ENCODE data around the gene UBE2Z. TPM values are rescaled to one million over a fixed set of nuclear protein-coding genes. Genes with fewer than 3 reads are reported as not detected.
A peak's percentile ranks its signal among the peaks of the same experiment; 100 is the strongest.

Gene UBE2Z
- total RNA-seq, 2 donors from 2014 or later: 28.3 to 47.1 TPM

DNA sequence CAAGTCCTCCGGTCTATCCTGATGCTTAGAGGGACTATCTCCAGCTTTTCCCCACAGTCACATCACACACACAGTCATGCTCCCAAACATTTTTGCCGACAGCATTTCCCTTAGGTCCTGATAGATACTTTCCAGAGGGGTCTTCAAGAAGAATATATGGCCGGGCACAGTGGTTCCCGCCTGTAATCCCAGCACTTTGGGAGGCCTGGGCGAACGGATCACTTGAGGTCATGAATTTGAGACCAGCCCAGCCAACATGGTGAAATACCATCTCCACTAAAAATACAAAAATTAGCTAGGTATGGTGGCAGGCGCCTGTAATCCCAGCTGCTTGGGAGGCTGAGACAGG, 64.5 kb downstream of the UBE2Z start:
- DNase-seq (no peak), ATAC-seq (no peak)
- Histone ChIP-seq H3K27me3 (peaks cover 0 to 4% of the 10 kb centered on the region in 2 donors), H3K36me3 (replicated peaks in 1 of 2; ENCODE audit: insufficient read depth in 1 of 2, low read depth in 2 of 2) (no peaks in the 10 kb centered on the region), H3K27ac (no peak overlapping the region), H3K4me1 (no peaks in the 10 kb centered on the region), H3K4me3 (no peak overlapping the region), H3K9me3 (no peaks in the 10 kb centered on the region)
- WGBS, 2 donors: 54 to 65% methylated on average over 7 of the region's 7 CpGs
- TF ChIP-seq, protein P1, sequence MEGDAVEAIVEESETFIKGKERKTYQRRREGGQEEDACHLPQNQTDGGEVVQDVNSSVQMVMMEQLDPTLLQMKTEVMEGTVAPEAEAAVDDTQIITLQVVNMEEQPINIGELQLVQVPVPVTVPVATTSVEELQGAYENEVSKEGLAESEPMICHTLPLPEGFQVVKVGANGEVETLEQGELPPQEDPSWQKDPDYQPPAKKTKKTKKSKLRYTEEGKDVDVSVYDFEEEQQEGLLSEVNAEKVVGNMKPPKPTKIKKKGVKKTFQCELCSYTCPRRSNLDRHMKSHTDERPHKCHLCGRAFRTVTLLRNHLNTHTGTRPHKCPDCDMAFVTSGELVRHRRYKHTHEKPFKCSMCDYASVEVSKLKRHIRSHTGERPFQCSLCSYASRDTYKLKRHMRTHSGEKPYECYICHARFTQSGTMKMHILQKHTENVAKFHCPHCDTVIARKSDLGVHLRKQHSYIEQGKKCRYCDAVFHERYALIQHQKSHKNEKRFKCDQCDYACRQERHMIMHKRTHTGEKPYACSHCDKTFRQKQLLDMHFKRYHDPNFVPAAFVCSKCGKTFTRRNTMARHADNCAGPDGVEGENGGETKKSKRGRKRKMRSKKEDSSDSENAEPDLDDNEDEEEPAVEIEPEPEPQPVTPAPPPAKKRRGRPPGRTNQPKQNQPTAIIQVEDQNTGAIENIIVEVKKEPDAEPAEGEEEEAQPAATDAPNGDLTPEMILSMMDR (IDR thresholded peaks at IDR 0.05): no peak
- TF ChIP-seq POLR2A (IDR thresholded peaks at IDR 0.05): no peak
- intact Hi-C loops (cut with DNase I): no loop called here

DNA sequence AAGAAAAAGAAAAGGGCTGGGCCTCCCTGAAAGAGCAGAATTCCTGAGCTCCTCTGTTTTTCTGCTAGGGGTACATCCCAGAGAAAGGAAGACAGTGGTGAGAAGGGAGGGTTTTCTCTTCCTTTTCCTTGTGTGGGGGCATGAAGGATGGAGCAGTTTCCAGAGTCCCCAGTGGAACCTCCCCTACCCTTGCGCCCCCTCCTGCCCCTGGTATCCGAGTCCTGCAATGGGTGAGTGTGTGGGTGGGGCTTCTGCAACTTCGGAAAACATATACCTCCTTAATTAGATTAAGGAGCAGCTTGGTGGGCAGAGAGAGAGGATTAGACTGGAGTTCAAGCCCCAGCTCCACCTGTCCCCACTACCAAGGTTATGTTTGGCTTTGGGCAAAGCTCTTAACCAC, 65.6 kb downstream of the UBE2Z start:
- Histone ChIP-seq H3K36me3 (replicated peaks in 1 of 2; ENCODE audit: insufficient read depth in 1 of 2, low read depth in 2 of 2) (no peaks in the 10 kb centered on the region), H3K4me1 (no peaks in the 10 kb centered on the region), H3K4me3 (no peak overlapping the region), H3K9me3 (no peaks in the 10 kb centered on the region), H3K27ac (no peak overlapping the region), H3K27me3 (peaks cover 0 to 4% of the 10 kb centered on the region in 2 donors)
- DNase-seq: no peak
- TF ChIP-seq, protein P1 (IDR thresholded peaks at IDR 0.05): no peak
- TF ChIP-seq POLR2A (IDR thresholded peaks at IDR 0.05): no peak
- ATAC-seq: no peak
- intact Hi-C loops (cut with DNase I): no loop called here
- 39 to 48% methylated on average over 3 of the region's 3 CpGs for WGBS, 2 donors

Small RNA genes lying within 50 kb of the gene (small RNA-seq; reads per million reads assigned to genes)
- not detected for gene AC068531.1
- gene RF00263: not detected
- gene RF01210: not detected
- 2.4 reads per million, percentile 75 among the genes with 10 or more reads in this experiment for gene RNU1-42P

Other genes starting within 250 kb of the UBE2Z start
- not detected for gene PRAC1, start 185.9 kb upstream of the UBE2Z start, total RNA-seq
- not detected for gene PRAC2, start 185.2 kb upstream of the UBE2Z start, total RNA-seq
- not detected for gene HOXB13, start 179.7 kb upstream of the UBE2Z start, total RNA-seq
- under 1 TPM in 1 of 2 donors, not detected in 1; 0.26 TPM for gene TTLL6, start 91.2 kb upstream of the UBE2Z start, total RNA-seq
- gene CALCOCO2, start 77.4 kb upstream of the UBE2Z start, total RNA-seq: 10 to 100 TPM; 62.8 to 69.9 TPM
- 10 to 100 TPM in 1 of 2 donors, 1 to 10 TPM in 1; 8.2 to 16.9 TPM for gene ATP5MC1, start 15.6 kb upstream of the UBE2Z start, total RNA-seq
- 10 to 100 TPM; 35.9 to 39.4 TPM for gene SNF8, start 36.4 kb downstream of the UBE2Z start, total RNA-seq
- not detected for gene GIP, start 60.2 kb downstream of the UBE2Z start, total RNA-seq
- gene IGF2BP1, start 89.0 kb downstream of the UBE2Z start, total RNA-seq: not detected
- gene B4GALNT2, start 224.4 kb downstream of the UBE2Z start, total RNA-seq: not detected

Data from body of pancreas (tissue), 4 donors.